RWPE1 (cell line): ENCODE data around the gene GANC.

Experiments
- CTCF ChIA-PET: fragments of 350-600 bp; sonication (Branson Sonifier 250); formaldehyde crosslinking; extraction: SDS; loops from one replicate; lab custom pipeline; 2021; lab: Yijun Ruan, JAX
- POLR2A ChIA-PET: fragments of 400-600 bp; formaldehyde crosslinking; extraction: SDS; loops from one replicate; lab custom pipeline; 2020; ENCODE audit warnings: antibody characterized with exemption; ENCODE audit not compliant: low non-redundant PET; lab: Yijun Ruan, JAX
- DNase-seq: peaks from one replicate; pipeline ENCODE4 v3.0.0; 2012; ENCODE audit warnings: low spot score
- H3K27ac ChIP-seq: fragments of 450-650 bp; 2 replicates; pipeline ENCODE4 v1.5.1; 2017
- CTCF ChIP-seq: fragments of 450-650 bp; conservative IDR thresholded peaks from 2 replicates; pipeline ENCODE4 v1.5.1; 2017; ENCODE audit warnings: low read depth, mild to moderate bottlenecking

The GANC gene

DNA sequence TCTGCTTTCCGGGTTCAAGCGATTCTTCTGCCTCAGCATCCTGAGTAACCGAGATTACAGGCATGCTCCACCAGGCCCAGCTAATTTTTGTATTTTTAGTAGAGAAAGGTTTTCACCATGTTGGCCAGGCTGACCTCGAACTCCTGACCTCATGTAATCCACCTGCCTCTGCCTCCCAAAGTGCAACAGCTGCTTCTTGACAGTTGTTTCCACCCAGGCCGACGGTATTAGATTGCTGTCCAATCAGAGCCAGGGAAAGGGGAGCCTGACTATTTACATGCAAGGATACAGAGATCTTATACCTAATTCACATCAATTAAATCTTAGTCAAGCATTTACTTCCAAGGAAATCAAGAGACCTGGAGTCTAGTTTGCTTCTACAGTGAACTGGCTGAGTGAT lies 82.3 kb downstream of the GANC start:
- no peak for TF ChIP-seq CTCF
- no peak overlapping the region for H3K27ac ChIP-seq
- ChIA-PET CTCF (no interaction called here), POLR2A (no interaction called here)
- no peak for DNase-seq

- ChIA-PET CTCF (no interaction called here), POLR2A (no interaction called here)
- no peak overlapping the region for H3K27ac ChIP-seq
- no peak for TF ChIP-seq CTCF
- DNase-seq, result no peak
Observed at GRCh38 chr15:42356851-42357250, 83.8 kb downstream of the GANC start.

DNA sequence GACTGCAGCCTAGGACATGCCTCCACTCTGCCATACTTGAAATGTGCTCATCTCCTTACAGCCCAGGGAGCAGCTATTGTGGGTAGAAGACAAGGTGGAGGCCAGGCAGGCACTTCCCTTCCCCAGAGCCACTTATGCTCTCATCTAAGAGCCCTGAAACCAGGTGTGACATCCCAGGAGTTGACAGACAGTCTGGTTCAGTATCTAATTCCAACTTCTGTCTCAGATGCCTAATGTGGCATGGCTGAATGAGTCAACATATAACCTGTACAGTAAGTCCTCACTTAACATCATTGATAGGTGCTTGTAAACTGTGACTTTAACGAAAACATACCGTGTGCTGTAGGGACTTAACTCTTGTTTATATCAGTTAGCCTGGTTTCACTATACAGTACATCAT lies 85.1 kb downstream of the GANC start:
- ChIA-PET CTCF (interaction anchor here (0.7 kb wide), 1 partner anchor 67 kb away, joined by 3 read pairs; no protein-coding TSS in a partner anchor), POLR2A (no interaction called here)

GRCh38 chr15:42359249-42359648 lies 86.2 kb downstream of the GANC start, which contains the start of gene CAPN3:
Gene CAPN3 (plus strand): TSS chr15:42359501. CDS start chr15:42359806, 305 bp downstream.
- H3K27ac ChIP-seq, result no peak within 1 kb of the TSS
- TF ChIP-seq CTCF, result no peak
- POLR2A ChIA-PET, result no interaction called here
- CTCF ChIA-PET, result no interaction called here
- DNase-seq, result no peak

More for the DNA sequence above, 85.1 kb downstream of the GANC start:
- H3K27ac ChIP-seq, result no peak overlapping the region
- no peak for TF ChIP-seq CTCF
- DNase-seq, result no peak

DNA sequence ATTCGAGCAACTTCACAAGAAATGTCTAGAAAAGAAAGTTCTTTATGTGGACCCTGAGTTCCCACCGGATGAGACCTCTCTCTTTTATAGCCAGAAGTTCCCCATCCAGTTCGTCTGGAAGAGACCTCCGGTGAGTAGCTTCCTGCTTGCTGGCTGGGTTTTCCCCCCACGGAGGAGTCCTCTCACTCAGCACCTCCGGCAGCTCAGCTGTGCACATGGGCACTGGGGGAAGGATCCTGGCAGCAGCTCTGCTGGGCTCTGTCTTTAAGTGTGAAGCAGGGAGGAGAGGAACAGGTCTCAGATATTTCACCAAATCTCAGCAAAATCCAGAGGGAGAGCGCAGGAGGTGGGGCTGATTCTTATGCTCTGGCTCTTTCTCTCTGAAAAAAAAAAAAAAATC lies 87.0 kb downstream of the GANC start:
- no peak overlapping the region for H3K27ac ChIP-seq
- ChIA-PET POLR2A (no interaction called here), CTCF (no interaction called here)
- DNase-seq, result no peak
- no peak for TF ChIP-seq CTCF

- CTCF ChIA-PET, result no interaction called here
- POLR2A ChIA-PET, result no interaction called here
- no peak for TF ChIP-seq CTCF
- H3K27ac ChIP-seq, result no peak overlapping the region
- no peak for DNase-seq
Observed at GRCh38 chr15:42360535-42361112, 87.6 kb downstream of the GANC start.
